Kidney epithelial cell (primary cell): Measurements from ENCODE around the gene R3HDM2. TPM values are rescaled to one million over a fixed set of nuclear protein-coding genes. Genes with fewer than 3 reads are reported as not detected.

Experiments used
- DNase-seq: peaks from one replicate; pipeline ENCODE4 v3.0.0-alpha.2; 2010; ENCODE audit warnings: low read depth
- H3K27me3 ChIP-seq: 2 replicates; pipeline ENCODE4 v1.6.0; 2011; ENCODE audit warnings: low read length; ENCODE audit not compliant: control insufficient read depth, insufficient read depth
- H3K36me3 ChIP-seq: 2 replicates; pipeline ENCODE4 v1.5.1; 2011; ENCODE audit warnings: low read length; ENCODE audit not compliant: control insufficient read depth, insufficient read depth
- H3K4me3 ChIP-seq: 2 replicates; pipeline ENCODE4 v1.5.1; 2011; ENCODE audit warnings: low read depth, mild to moderate bottlenecking, control low read depth, low read length
- CTCF ChIP-seq: IDR thresholded peaks from 2 replicates; pipeline ENCODE4 v1.5.1; 2011; ENCODE audit warnings: mild to moderate bottlenecking, moderate library complexity, low read length, control low read depth, inconsistent platforms; ENCODE audit not compliant: insufficient read depth, poor library complexity, severe bottlenecking
- total RNA-seq: library from RNA; depleted of rRNA; stranded (reverse); fragments of >200 nt; gene quantifications from 2 replicates; pipeline ENCODE4 v1.2.3, GENCODE V29; 2015

R3HDM2 gene
- total RNA-seq, 1 donor from 2014 or later, result 18.5 TPM

- no peak for DNase-seq
- Histone ChIP-seq H3K4me3 (no peak overlapping the region), H3K27me3 (peaks cover 2% of the 10 kb centered on the region), H3K36me3 (no peaks in the 10 kb centered on the region)
- peak; percentile 95 for TF ChIP-seq CTCF
Observed at GRCh38 chr12:57452937-57453509, 22.2 kb upstream of the R3HDM2 start.

GRCh38 chr12:57452181-57452936, 21.5 kb upstream of the R3HDM2 start:
- TF ChIP-seq CTCF, result no peak
- no peak for DNase-seq
- H3K36me3 ChIP-seq, result no peaks in the 10 kb centered on the region
- no peak overlapping the region for H3K4me3 ChIP-seq
- H3K27me3 ChIP-seq, result peaks cover 2% of the 10 kb centered on the region

GRCh38 chr12:57451233-57451778, 20.5 kb upstream of the R3HDM2 start:
- Histone ChIP-seq H3K4me3 (no peak overlapping the region), H3K27me3 (peaks cover 2% of the 10 kb centered on the region), H3K36me3 (no peaks in the 10 kb centered on the region)
- TF ChIP-seq CTCF, result no peak
- no peak for DNase-seq

- Histone ChIP-seq H3K36me3 (no peaks in the 10 kb centered on the region), H3K27me3 (peaks cover 2% of the 10 kb centered on the region), H3K4me3 (no peak overlapping the region)
- TF ChIP-seq CTCF, result no peak
- DNase-seq, result no peak
Observed at GRCh38 chr12:57450057-57450456, 19.2 kb upstream of the R3HDM2 start.

- no peak for TF ChIP-seq CTCF
- H3K27me3 ChIP-seq, result peaks cover 2% of the 10 kb centered on the region
- H3K4me3 ChIP-seq, result no peak overlapping the region
- no peak for DNase-seq
- H3K36me3 ChIP-seq, result no peaks in the 10 kb centered on the region
Observed at GRCh38 chr12:57449375-57449774, 18.5 kb upstream of the R3HDM2 start.
